Ascending aorta (tissue), 2 donors: ENCODE data around the gene NDRG2. TPM values are rescaled to one million over a fixed set of nuclear protein-coding genes. Genes with fewer than 3 reads are reported as not detected.
A peak's percentile ranks its signal among the peaks of the same experiment; 100 is the strongest.

Experiments used
- DNase-seq, 2 donors: peaks; one replicate each; pipeline ENCODE4 v3.0.0-alpha.2; 2019; ENCODE audit warnings: low spot score in 2 of 2
- H3K27ac ChIP-seq, 2 donors: fragments of 200-600 bp; sonication (generic); one replicate each; pipeline ENCODE4 v1.5.1; 2016 to 2017; ENCODE audit warnings: mild to moderate bottlenecking in 1 of 2
- H3K27me3 ChIP-seq: fragments of 200-600 bp; sonication (generic); one replicate; pipeline ENCODE4 v1.5.1; 2017
- H3K36me3 ChIP-seq, 2 donors: fragments of 200-600 bp; sonication (generic); one replicate each; pipeline ENCODE4 v1.5.1; 2016
- H3K4me1 ChIP-seq, 2 donors: fragments of 200-600 bp; sonication (generic); one replicate each; pipeline ENCODE4 v1.5.1; 2016 to 2017; ENCODE audit warnings: mild to moderate bottlenecking in 1 of 2
- H3K4me3 ChIP-seq, 2 donors: fragments of 200-600 bp; sonication (generic); one replicate each; pipeline ENCODE4 v1.5.1; 2016 to 2017; ENCODE audit warnings: mild to moderate bottlenecking in 1 of 2
- H3K9me3 ChIP-seq, 2 donors: fragments of 200-600 bp; sonication (generic); one replicate each; pipeline ENCODE4 v1.5.1; 2016
- intact Hi-C: fragments of 100-400 bp; cut with DNase I; formaldehyde crosslinking; loops from one replicate; pipeline ENCODE4 v1.15.1; 2023
- total RNA-seq: library from RNA; depleted of rRNA; stranded (reverse); fragments of >200 nt; gene quantifications from one replicate; pipeline ENCODE4 v1.1.0, GENCODE V29; 2016
- TF ChIP-seq, protein P1 (sequence below), 3 experiments: fragments of 200-600 bp in 2 of 3; fragments of 450-650 bp in 1 of 3; sonication (generic) in 2 of 3; IDR thresholded peaks; one replicate each; pipeline ENCODE4 v1.5.1; 2016 to 2019; ENCODE audit warnings: antibody characterized with exemption in 3 of 3, mild to moderate bottlenecking in 1 of 3, moderate library complexity in 1 of 3

NDRG2 gene
- total RNA-seq, 1 donor from 2014 or later: 216 TPM

DNA sequence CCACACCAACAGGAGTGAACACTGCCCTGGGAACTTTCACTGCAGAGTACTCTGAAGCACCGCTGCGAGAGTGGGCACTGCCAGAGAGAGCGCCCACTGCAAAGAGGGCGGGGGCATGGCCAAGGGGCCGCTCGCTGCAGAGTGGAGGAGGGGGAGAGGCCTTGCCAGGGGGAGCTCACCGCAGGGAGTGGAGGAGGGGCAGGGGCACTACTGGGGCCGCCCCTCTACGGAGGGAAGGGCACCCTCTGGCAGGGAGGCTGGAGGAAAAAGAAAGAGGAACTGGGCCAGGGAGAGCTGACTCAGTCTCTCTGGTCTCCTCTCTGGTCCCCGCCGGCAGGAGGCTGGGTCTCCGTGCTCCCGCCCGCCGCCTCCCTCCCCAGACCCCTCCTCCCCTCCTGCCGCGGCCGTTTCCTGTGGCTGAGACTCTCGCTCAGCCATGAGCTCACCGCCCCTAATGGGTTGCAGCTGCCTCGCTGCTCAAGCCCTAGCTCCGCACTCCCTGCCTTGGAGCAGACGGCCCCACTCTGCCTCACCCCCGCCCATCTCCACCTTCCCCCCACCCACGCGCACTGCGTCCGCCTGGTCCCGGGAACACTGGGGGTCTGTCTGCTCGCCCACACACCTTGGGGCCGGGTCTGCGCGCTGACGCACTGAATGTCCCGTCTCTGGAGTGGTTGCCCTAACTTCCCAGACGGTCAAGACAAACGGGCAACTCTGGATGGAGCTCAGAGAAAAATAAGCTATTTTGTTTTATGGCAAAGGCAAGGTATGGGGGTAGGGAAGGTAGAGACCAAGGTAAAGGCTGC lies 46.6 kb upstream of the NDRG2 start:
- DNase-seq: peak; percentile 72 to 95
- H3K4me1 ChIP-seq: peaks cover 11 to 25% of the 10 kb centered on the region in 2 donors
- TF ChIP-seq, protein P1, sequence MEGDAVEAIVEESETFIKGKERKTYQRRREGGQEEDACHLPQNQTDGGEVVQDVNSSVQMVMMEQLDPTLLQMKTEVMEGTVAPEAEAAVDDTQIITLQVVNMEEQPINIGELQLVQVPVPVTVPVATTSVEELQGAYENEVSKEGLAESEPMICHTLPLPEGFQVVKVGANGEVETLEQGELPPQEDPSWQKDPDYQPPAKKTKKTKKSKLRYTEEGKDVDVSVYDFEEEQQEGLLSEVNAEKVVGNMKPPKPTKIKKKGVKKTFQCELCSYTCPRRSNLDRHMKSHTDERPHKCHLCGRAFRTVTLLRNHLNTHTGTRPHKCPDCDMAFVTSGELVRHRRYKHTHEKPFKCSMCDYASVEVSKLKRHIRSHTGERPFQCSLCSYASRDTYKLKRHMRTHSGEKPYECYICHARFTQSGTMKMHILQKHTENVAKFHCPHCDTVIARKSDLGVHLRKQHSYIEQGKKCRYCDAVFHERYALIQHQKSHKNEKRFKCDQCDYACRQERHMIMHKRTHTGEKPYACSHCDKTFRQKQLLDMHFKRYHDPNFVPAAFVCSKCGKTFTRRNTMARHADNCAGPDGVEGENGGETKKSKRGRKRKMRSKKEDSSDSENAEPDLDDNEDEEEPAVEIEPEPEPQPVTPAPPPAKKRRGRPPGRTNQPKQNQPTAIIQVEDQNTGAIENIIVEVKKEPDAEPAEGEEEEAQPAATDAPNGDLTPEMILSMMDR (IDR thresholded peaks at IDR 0.05): no peak
- H3K36me3 ChIP-seq: peaks cover 29 to 30% of the 10 kb centered on the region in 2 donors
- peak overlapping the region; percentile 95 to 96 for H3K27ac ChIP-seq
- intact Hi-C loops: loop anchor here (1.0 kb wide), 1 partner anchor 16 kb away; no protein-coding TSS in a partner anchor
- H3K27me3 ChIP-seq: no peaks in the 10 kb centered on the region
- no peaks in the 10 kb centered on the region for H3K9me3 ChIP-seq
- peak overlapping the region; percentile 68 to 83 for H3K4me3 ChIP-seq

DNA sequence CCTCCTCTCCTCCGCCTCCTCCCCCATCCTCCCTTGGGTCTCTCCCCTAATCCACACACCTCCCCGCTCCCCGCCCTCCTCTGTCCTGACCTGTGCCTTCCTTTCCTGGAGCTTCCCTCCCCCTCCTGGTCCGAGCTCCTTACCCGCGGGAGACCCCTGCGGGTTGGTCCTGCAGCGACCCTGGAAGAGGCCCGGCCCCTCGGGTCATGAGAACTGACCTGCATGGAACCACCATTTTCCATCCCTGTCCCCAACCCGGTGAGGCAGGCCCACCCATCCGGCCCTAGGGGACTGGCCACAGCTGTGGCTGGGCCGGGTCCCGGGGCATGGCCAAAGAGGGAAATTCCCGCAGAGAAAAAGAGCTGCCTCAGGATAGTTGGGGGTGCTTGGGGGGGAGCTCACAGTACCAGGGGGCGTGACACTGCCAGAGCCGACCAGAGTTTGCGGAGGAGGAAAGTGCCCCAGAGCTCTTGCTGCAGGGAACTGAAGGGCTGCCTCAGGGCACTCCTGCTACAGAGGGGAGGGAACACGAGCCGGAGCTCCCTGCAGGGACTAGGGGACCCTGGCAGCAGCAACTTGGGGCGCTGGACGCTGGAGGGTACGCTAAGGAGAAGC lies 45.9 kb upstream of the NDRG2 start:
- Histone ChIP-seq H3K27me3 (no peaks in the 10 kb centered on the region), H3K4me1 (peaks cover 11 to 25% of the 10 kb centered on the region in 2 donors), H3K36me3 (peaks cover 22 to 23% of the 10 kb centered on the region in 2 donors), H3K9me3 (no peaks in the 10 kb centered on the region), H3K4me3 (peak overlapping the region; percentile 68 to 83), H3K27ac (peak overlapping the region; percentile 95 to 96)
- peak in 1 of 2 donors; percentile 75 for DNase-seq
- TF ChIP-seq, protein P1 (IDR thresholded peaks at IDR 0.05): no peak
- intact Hi-C loops: loop anchor here (1.0 kb wide), 1 partner anchor 17 kb away; no protein-coding TSS in a partner anchor

DNA sequence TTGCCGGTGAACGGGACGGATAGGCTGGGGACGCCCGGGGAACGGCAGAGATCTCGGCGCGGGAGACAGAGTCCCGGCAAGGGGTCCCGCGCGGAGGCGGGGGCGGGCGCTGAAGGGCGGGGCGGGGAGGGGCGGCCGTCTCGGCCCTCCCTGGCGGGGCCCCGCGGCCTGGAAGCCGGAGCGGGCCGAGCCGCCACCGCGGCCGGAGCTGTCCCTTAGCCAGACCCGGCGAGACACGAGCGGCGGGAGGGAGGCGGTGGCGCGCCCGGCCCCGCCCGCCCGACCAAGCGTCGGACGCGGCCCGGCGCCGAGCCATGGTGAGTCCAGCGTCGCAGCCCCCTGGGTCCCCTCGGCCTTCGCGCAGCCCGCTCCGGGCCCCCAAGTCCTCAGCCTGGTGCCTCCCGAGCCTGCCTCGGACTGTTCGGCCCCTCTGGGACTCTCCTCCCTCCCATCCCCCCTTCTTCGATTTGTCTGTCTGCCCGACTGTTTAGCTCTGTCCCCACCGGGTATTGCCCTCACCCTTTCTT lies 45.3 kb upstream of the NDRG2 start, which contains the start of gene ARHGEF40:
TSS of gene ARHGEF40 (plus strand) at position 222 of the 527 bp plus-strand sequence. CDS start at position 315, 93 bp downstream.
- no peaks in the 10 kb centered on the region for H3K9me3 ChIP-seq
- TF ChIP-seq, protein P1 (IDR thresholded peaks at IDR 0.05): no peak
- H3K4me3 ChIP-seq: peak within 1 kb of the TSS; percentile 68 to 83
- H3K27me3 ChIP-seq: no peaks in the 10 kb centered on the region
- intact Hi-C loops: no loop called here
- DNase-seq: peak in 1 of 2 donors; percentile 84
- peaks cover 16 to 18% of the 10 kb centered on the region in 2 donors for H3K36me3 ChIP-seq
- H3K4me1 ChIP-seq: peaks cover 11 to 25% of the 10 kb centered on the region in 2 donors
- peak within 1 kb of the TSS; percentile 95 to 96 for H3K27ac ChIP-seq

DNA sequence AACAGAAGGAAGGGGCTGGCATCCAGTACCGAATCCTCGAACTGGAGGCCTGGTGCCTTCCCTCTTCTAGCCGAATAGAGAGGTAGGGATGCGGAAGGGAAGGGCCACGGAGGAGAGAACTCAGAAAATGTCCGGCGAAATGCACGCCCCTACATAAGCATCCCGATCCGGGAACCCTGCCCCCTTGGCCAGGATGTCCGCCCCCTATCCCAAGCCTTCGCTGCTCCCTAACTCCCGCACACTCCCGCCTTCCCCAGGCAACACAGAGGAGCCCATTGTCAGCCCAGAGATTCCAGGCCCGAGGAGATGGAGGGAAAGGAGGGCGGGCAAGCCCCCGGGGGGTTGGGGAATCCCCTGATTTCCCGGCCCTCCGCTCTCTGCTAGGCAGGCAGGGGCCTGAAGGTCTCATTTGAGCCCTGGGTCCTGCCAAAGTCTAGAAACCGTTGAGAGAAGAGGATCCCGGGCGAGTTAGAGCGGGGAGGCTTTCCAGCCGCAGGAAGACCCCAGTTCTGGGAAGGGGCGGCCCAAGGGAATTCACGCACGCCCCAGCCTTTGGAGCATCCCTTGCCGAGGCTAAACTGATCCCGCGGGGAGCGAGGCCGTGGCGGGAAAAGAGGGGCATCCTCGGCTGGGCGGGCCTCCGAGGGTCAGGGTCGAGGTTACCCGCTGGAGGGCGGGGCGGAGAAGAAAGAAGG lies 44.7 kb upstream of the NDRG2 start:
- TF ChIP-seq, protein P1 (IDR thresholded peaks at IDR 0.05): no peak
- no peak for DNase-seq
- Histone ChIP-seq H3K36me3 (peaks cover 10 to 15% of the 10 kb centered on the region in 2 donors), H3K27ac (peak overlapping the region; percentile 95 to 96), H3K4me3 (peak overlapping the region; percentile 68 to 83), H3K9me3 (no peaks in the 10 kb centered on the region), H3K27me3 (no peaks in the 10 kb centered on the region), H3K4me1 (peaks cover 11 to 25% of the 10 kb centered on the region in 2 donors)
- intact Hi-C loops: loop anchor here (1.0 kb wide), 2 partner anchors 23 to 35 kb away; no protein-coding TSS in a partner anchor
